GM21717 (cell line): Measurements from ENCODE around the gene TNIK.
"Not testable (repeated sequence)": the region's sequence is repeated elsewhere in the genome, so short reads cannot be mapped to it uniquely, and the experiment has no call there.

Experiments used
- ATAC-seq: cut with Tn5 transposase; IDR thresholded peaks from one replicate; pipeline ENCODE4 v1.9.1; 2021; ENCODE audit warnings: mild to moderate bottlenecking, moderate library complexity; ENCODE audit not compliant: unreplicated experiment

Gene TNIK

DNA sequence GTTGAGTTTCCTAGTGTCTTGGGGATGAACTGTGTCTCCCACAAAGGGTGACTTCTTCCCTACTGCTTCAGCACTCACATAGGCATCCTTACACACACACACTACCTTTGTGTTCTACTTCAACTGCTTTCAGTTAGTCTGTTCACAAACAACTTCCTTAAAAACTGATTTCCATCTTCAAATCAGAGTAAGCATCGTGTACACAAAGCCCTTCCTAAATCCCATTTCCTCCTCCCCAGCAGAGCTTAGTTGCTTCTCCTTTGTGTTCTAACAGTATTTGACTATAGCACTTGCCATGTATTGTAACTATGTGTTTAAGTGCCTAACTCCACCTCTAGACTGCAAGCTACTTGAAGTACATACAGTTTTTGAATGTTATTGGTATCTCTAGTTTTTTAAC is 71.7 kb downstream of the TNIK start:
- ATAC-seq: no peak

GRCh38 chr3:171387062-171387461 is 73.1 kb downstream of the TNIK start:
- ATAC-seq: no peak

DNA sequence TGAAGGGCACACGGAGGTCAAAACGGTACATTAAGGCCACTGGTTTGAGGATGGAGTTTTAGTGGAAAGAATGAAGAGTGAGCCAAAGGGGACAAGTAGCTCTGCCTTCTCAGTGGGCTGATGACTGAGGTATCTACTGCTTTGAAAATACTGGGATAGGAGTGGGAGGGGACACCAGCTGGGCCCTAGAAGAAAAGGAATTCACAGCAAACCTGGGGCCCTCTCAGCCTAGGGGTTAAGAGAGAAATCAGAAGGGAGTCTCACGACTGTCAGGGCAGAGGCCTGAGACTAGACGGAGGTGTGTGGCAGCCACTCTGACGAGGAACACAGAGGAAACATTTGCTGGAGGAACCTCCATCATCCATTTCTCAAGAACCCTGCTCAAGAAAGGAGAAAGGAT is 75.1 kb downstream of the TNIK start:
- no peak for ATAC-seq

GRCh38 chr3:171384101-171384891 is 75.9 kb downstream of the TNIK start:
- no peak for ATAC-seq

DNA sequence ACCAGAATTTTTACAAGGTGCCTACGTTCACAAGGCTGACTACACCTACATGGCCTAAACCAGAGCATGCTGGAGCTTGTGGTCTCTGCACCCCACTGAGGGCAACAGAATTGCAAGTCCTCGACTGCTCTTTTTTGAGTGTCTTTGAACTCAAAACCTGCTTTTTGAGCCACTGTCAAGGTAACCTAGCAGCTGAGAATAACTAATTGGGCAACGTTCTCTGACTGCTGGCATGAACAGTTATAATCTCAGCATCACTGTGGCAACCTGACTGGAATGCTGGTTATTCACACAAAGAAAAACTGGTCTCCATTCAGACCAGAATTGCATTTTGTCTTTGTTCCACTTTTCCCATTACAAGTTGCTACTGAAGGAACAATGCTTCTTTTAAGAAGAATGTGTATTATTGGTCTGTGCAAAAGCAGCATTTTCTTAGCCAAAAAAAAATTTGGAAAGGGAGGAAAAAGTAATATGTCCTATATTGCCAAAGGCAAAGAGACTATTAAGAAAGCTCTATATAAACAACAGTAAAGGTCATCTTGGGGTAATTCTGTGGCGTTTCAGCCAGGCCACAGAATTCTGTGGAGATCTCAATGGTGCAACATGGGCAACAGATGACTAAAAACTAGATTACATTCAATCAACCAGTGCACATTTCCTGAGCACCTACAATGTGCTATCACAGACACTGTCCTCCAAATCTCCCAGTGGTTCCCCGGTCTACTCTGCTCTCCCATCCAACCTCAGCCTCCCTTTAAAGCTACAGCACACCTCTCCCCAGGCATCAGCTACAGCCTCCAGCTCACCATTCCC is 76.8 kb downstream of the TNIK start:
- no peak for ATAC-seq

DNA sequence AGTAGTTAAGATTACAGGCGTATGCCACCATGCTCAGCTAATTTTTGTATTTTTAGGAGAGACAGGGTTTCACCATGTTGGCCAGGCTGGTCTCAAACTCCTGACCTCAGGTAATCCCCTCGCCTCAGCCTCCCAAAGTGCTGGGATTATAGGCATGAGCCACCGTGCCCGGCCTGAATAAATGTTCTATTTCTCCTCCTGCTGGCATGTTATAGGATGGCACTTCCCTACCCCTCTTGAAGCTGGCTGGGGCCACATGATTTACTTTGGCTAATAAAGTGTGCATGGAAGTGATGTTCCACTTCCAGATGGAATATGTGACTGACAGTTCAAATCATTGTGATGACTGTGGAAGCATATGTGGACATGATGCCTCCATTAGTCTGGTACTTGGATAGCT is 77.9 kb downstream of the TNIK start:
- ATAC-seq: not testable (repeated sequence)

GRCh38 chr3:171380711-171381425 is 79.3 kb downstream of the TNIK start:
- no peak for ATAC-seq

GRCh38 chr3:171379961-171380483 is 80.2 kb downstream of the TNIK start:
- ATAC-seq: no peak

- no peak for ATAC-seq
Measured at GRCh38 chr3:171379281-171379680, 80.9 kb downstream of the TNIK start.

DNA sequence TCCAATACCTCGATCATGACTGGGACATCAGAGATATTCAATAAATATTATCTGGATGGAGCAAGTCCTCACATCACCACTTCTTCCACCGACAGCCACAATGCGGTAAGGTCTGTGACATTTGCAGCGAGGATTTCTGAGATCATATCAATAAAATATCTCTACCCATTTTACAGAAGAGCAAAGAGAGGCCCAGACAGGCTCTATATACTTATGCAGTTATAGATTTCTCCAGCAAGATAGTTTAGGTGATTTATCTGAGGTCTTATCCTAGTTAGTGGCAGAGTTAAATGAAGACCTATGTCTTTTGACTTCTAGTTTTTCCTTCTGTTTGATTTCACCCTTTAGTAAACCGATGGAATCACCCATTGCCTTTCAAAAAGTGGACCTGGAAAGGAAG is 81.6 kb downstream of the TNIK start:
- ATAC-seq: no peak

GRCh38 chr3:171377859-171378258 is 82.3 kb downstream of the TNIK start:
- no peak for ATAC-seq

- ATAC-seq: no peak
Measured at GRCh38 chr3:171376596-171376947, 83.6 kb downstream of the TNIK start.

DNA sequence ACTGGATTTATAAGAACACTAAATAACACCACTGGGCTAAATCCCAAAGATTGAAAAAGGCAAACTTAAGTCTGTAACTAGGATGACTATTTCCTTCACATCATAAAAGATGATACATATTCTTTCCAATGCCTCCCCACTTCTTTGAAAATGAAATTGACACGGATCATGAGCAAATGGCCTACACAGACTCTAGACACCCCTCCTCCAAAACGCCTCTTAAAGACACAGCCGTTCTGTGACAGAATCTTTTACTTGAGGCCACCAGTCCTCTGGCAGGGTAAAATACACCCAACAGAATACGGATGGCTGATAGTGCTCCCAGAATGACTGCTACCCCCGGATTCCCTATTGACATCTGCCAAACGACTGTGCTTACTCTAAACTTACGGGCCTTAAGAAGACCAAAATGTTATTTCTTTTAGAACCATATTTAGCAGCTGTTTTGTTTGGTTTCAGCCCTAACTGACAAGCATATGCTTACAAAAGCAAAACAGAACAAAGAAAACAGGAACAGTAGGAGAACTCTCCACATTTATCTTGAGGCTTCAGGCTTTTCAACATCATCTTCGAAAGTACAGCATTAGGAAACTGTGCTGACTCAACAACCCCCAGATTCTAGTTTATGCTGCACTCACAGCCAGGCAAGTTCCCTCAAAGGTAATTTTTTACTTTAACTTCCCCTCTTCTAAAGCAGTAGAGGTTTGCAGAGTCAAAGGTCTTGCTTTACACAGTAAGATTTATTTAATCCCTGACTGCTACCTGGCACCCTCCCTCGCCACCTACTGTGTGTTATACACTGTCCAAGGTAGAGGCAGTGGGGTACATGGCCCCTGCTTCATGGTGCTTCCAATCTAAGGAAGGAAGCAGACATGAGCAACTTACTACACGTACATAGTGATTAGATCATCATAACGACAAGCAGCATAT is 84.3 kb downstream of the TNIK start:
- no peak for ATAC-seq

DNA sequence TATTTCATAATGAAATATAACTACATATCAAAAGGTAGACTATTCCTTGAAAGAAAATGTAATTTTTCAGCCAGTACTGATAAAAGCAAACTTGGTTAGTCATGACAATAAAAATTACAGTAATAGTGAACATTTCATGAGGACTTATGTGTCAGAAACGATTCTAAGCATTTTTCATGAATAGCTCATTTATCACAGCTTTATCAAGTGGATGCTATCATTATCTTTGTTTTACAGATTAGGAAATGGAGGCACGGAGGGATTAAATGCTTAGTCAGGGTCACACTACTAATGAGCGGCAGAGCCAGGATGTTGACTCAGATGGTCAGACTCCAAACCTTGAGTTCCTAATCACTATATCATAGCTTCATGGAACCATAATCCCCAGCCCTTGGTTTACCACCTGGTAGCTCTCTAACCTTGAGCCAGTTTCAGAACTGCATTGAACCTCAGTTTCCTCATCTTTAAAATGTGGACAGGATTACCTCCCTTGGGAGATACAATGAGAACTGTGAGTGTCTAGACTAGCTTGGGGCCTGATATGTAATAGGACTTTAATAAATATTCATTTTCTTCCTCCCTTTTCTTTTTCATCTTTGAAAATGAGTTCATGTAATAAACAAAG is 85.4 kb downstream of the TNIK start:
- ATAC-seq: no peak

DNA sequence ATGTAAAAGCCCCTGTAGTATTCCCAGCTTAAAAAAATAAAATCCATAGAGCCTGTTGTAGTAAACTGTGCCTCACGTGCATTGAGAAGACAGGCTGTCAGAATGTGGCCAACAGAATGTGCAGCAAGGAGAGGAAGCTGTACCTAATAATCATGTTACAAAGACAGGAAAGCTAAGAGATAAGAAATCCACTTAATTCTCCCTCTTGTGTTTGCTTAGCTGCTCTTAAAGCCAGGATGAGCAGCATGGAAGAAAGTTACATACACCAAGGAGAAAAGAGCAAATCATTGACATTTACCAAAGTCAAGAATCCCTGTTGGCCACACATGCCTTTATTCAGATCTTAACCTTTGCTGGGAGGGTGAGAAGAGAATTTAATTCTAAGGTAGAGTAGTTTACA is 85.9 kb downstream of the TNIK start:
- no peak for ATAC-seq

DNA sequence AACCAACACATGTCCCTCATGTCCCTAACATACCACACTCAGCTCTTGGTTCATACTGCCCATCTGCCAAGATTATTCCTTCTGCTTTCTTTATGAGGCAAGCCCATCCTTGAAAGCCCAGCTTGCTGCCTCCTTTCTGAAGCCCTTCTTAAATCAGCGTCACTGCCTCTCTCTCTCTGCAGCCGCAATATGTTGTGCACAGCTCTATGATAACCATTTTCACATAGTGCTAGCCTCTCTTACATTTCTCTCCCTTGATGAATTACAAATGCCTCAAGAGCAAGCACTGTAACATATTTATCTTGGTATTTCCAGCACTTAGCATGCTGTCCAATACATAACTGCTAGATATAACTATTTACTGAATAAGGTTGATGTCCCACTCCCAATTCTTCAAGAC is 86.5 kb downstream of the TNIK start:
- no peak for ATAC-seq

GRCh38 chr3:171372694-171373093 is 87.5 kb downstream of the TNIK start:
- ATAC-seq: no peak

DNA sequence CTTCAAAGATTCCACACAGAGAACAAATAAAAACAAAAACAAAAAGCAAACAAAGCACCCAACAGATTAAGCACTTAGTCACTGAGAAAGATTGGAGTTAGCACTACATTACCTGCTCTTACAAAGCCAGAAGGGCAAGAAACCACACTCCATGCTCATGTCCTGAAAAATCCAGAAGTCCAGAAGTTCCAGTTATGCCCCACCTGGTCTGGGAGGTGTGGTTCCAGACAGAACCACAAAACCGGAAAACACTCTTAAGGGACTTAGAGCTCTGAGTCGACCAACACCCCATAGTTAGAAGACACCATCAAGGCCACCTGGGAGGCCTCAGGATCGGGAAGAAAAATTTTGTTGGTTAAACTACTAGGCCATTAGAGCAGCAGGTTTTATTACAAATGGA is 88.9 kb downstream of the TNIK start:
- ATAC-seq: no peak

- ATAC-seq: no peak
Measured at GRCh38 chr3:171369156-171369555, 91.0 kb downstream of the TNIK start.

- ATAC-seq: not testable (repeated sequence)
Measured at GRCh38 chr3:171366738-171367137, 93.5 kb downstream of the TNIK start.
